Umbilical cord (tissue), 2 donors: ENCODE results near the gene RTN4. TPM values are rescaled to one million over a fixed set of nuclear protein-coding genes. Genes with fewer than 3 reads are reported as not detected.
A peak's percentile ranks its signal among the peaks of the same experiment; 100 is the strongest.
"Not testable (repeated sequence)": the region's sequence is repeated elsewhere in the genome, so short reads cannot be mapped to it uniquely, and the experiment has no call there.

ENCODE experiments used
- DNase-seq: peaks from one replicate; pipeline ENCODE4 v3.0.0-alpha.2; 2015; ENCODE audit warnings: low spot score
- total RNA-seq: library from RNA; depleted of rRNA; stranded (reverse); fragments of >200 nt; gene quantifications from one replicate; pipeline ENCODE4 v1.2.3, GENCODE V29; 2014; ENCODE audit warnings: low replicate concordance; ENCODE audit not compliant: insufficient read depth

The RTN4 gene, protein sequence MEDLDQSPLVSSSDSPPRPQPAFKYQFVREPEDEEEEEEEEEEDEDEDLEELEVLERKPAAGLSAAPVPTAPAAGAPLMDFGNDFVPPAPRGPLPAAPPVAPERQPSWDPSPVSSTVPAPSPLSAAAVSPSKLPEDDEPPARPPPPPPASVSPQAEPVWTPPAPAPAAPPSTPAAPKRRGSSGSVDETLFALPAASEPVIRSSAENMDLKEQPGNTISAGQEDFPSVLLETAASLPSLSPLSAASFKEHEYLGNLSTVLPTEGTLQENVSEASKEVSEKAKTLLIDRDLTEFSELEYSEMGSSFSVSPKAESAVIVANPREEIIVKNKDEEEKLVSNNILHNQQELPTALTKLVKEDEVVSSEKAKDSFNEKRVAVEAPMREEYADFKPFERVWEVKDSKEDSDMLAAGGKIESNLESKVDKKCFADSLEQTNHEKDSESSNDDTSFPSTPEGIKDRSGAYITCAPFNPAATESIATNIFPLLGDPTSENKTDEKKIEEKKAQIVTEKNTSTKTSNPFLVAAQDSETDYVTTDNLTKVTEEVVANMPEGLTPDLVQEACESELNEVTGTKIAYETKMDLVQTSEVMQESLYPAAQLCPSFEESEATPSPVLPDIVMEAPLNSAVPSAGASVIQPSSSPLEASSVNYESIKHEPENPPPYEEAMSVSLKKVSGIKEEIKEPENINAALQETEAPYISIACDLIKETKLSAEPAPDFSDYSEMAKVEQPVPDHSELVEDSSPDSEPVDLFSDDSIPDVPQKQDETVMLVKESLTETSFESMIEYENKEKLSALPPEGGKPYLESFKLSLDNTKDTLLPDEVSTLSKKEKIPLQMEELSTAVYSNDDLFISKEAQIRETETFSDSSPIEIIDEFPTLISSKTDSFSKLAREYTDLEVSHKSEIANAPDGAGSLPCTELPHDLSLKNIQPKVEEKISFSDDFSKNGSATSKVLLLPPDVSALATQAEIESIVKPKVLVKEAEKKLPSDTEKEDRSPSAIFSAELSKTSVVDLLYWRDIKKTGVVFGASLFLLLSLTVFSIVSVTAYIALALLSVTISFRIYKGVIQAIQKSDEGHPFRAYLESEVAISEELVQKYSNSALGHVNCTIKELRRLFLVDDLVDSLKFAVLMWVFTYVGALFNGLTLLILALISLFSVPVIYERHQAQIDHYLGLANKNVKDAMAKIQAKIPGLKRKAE
- 92.9 TPM for total RNA-seq

DNA sequence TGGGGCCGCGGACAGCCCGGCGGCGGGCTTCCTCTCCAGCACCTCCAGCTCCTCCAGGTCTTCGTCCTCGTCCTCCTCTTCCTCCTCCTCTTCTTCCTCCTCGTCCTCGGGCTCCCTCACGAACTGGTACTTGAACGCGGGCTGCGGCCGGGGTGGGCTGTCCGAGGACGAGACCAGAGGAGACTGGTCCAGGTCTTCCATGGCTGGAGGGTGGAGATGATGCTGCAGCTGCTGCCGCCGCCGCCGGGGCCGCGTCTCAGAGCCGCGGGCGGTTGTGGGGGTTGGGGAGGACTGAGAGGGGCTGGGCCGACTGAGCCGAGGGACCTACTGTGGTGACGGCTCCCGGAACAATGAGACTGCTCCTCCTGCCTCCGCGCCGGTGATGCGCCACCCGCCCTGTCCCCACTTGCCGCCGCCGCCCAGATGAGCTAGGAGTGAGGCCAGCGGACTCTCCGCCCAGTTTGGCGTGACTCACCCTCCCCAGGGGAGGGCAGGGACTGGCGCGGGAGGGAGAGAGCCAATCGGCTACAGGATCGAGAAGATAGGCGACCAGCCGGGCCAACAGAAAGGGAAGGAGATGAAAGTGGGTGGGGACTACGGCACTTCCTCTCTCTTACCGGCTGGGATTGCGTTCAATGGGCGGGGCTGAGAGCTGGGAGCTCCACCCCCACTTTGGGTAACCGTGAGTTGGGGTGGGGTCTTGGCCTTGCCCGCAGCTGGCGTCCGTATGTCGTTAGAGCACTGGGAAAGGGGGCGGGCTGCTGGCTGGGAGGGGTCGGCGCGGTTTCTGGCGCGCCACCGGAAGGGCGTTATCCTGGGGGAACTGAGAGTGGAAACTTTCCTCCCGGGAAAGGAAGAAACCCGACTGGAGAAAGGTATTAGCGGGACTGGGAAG lies at the start of gene RTN4:
RTN4 (minus strand) TSS at position 352 of the 895 bp plus-strand sequence; CDS start at position 201, 151 bp downstream.
- peak; percentile 100 for DNase-seq

GRCh38 chr2:55099493-55099877 lies 49.2 kb upstream of the RTN4 start:
- DNase-seq: no peak

- DNase-seq: no peak
These were observed 47.5 kb upstream of the RTN4 start for GRCh38 chr2:55097461-55098410.

GRCh38 chr2:55097082-55097460 lies 46.8 kb upstream of the RTN4 start:
- DNase-seq: no peak

GRCh38 chr2:55096586-55096985 lies 46.3 kb upstream of the RTN4 start:
- DNase-seq: no peak

GRCh38 chr2:55093381-55093780 lies 43.1 kb upstream of the RTN4 start:
- DNase-seq: no peak

- no peak for DNase-seq
These were observed 42.2 kb upstream of the RTN4 start for GRCh38 chr2:55092439-55092838.

DNA sequence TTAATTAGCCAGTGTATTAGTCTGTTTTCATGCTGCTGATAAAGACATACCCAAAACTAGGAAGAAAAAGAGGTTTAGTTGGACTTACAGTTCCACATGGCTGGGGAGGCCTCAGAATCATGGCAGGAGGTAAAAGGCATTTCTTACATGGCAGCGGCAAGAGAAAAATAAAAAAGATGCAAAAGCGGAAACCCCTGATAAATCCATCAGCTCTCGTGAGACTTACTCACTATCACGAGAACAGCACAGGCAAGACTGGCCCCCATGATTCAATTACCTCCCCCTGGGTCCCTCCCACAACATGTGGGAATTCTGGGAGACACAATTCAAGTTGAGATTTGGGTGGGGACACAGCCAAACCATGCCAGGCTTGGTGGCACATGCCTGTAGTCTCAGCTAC lies 41.4 kb upstream of the RTN4 start:
- DNase-seq: not testable (repeated sequence)

DNA sequence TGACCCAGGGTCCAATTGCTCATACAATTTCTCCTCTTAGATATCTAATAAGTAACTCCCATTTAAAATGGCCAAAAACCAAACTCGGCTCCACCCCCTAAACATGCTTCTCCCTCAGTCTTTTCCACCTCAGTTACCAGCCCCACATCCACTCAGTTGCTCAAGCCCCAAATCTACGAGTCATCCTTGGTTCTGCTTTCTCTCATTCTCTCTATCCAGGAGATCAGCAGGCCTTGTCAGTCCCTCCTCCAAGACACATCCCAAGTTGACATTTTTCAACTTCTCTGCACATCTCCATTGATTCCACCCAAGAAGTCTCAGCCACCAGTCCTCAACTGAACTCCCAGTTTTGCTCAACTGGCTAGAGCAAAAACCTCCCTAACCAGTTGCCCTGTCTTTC lies 40.5 kb upstream of the RTN4 start:
- DNase-seq: no peak

GRCh38 chr2:55089726-55090125 lies 39.5 kb upstream of the RTN4 start:
- no peak for DNase-seq

DNA sequence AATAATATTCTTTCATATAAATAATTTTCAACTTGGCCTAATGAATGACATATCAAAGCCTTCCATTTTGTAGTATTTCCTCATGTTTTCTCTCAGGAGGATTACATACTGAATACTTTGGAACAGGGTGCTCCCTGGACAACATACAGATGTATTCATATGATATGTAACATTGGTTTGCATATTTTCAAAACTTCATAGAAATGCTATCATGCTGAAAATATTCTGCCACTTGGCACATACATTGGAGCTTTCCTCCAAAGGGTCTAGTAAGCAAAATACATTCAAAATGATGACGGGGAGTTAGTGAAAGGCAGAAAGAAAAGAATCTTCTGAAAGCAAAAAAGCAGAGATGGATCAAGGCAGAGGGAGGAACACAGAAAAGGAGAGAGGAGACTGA lies 38.1 kb upstream of the RTN4 start:
- peak; percentile 81 for DNase-seq

GRCh38 chr2:55087936-55088335 lies 37.7 kb upstream of the RTN4 start:
- no peak for DNase-seq

DNA sequence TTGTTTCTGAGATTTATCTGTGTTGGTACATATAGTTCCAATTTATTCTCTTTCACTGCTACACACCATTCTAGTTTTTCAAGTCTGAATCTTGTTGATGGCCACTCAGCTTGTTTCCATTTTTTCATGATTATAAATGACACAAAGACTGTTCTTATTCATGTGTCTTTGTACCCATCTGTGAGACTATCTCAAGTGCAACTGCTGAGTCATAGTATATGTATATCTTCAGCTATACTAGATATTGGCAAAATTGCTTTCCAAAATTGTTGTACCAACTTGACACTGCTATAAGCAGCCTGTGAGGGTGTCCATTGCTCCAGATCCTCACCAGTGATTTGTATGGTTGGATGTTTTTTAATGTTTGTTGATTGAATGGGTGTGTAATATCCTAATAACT lies 37.2 kb upstream of the RTN4 start:
- DNase-seq: no peak

DNA sequence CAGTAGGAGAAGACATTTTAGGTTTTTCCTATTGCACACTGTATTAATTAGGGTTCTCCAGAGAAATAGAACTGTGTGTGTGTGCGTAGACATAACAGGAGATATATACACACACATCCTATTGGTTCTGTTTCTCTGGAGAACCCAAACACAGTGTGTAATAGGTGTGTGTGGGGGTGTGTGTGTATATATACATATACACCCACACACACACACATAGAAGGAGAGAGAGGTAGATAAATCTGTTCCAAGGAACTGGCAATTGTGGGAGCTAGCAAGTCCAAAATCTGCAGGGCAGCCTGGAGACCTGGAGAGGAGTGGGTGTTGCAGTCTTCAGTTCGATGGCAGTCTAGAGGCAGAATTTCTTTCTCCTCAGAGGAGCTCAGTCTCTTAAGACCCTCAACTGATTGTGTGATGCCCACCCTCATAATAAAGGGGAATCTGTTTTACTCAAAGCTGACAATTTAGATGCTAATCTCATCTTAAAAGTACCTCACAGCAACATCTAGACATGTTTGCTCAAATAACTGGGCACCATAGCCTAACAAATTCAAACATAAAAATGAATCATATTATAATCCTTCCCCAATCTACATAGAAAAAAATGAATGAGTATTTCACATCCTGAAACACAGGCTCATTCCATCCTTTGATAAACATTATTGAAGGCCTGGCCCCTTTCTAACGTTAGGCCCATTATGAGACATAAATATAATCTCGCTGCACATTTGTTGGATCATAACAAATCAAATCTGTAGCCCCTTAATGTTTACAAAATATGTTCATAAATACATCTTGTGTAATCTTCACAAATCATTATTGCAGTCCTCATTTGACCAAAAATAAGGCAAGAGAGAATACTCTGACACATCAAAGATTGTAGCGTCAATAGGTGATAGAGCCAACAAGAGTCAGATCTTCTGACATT lies 35.1 kb upstream of the RTN4 start:
- DNase-seq: no peak

DNA sequence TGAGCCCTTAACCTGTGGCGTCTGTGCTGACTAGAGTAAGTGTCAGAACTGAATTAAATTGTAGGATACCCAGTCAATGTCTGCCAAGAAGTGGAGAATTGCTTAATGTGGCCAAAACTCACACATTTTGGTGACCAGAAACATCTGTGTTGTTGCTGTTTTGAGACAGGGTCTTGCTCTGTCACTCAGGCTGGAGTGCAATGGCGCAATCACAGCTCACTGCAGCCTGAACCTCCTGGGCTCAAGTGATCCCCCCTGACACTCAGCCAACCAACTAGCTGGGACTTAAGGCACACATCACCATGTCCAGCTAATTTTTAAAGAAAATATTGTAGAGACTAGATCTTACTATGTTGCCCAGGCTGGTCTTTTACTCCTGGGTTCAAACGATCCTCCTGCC lies 34.4 kb upstream of the RTN4 start:
- DNase-seq: no peak

- no peak for DNase-seq
These were observed 30.0 kb upstream of the RTN4 start for GRCh38 chr2:55080204-55080738.

GRCh38 chr2:55078956-55079355 lies 28.7 kb upstream of the RTN4 start:
- no peak for DNase-seq

DNA sequence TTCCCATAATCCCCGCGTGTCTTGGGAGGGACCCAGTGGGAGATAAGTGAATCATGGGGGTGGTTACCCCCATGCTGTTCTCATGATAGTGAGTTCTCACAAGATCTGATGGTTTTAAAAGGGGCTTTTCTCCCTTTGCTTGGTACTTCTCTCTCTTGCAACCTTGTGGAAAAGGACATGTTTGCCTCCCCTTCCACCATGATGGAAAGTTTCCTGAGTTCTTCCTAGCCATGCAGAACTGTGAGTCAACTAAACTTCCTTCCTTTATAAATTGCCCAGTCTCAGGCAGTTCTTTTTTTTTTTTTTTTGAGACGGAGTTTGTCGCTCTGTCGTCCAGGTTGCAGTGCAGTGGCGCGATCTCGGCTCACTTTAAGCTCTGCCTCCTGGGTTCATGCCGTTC lies 26.5 kb upstream of the RTN4 start:
- DNase-seq: no peak
